IPS DF 19.7 (cell line): ENCODE results near the gene PLP2.

Source experiments
- DNase-seq: peaks from one replicate; pipeline ENCODE4 v3.0.0-alpha.2; 2013; ENCODE audit warnings: low read depth, low spot score

Gene PLP2

DNA sequence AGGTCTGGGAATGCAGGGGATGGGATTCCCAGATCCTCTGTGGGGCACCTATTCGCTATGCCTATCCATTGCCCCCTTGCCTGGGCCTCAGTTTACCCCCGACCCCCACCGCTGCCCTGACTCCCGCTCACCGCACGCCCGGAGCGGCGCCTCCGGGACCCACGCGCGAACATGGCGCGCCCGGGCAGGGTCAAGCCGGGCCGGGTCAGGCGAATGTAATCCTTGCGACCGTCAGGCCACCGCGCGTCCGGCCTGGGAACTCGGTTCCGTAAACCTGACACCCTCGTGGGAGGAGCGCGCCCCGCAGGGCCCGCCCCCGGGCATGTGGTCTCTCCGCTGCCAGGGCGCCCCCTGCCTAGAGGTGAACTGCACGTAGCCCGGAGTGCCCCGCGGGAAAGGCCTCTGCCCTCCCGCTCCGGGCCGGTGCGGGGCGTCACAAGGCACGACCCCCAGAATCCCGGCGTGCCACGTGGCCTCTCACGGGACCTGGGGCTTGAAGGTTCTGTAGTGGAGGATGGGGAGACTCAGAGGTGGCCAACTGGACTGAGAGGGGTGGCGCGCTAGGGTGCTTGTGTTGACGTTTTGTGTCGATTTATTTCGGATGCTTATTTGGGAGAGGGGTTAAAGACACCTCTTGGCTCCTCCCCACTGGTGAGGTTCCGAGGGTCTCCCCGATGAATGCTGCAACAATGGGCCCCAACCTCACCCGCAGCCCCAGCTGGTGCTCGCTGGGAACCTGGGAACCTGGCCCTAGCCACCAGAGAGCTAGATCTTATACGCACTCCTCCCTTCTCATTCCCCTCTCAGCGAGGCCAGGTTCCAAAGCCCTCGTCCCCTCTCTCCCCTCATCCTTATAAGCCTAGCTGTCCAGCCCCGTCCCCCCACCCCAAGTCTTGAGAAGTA is 14.7 kb downstream of the PLP2 start, which contains the start of gene PRICKLE3:
TSS of gene PRICKLE3 (minus strand) at position 249 of the 903 bp plus-strand sequence. CDS start at position 173, 76 bp downstream.
- no peak for DNase-seq

DNA sequence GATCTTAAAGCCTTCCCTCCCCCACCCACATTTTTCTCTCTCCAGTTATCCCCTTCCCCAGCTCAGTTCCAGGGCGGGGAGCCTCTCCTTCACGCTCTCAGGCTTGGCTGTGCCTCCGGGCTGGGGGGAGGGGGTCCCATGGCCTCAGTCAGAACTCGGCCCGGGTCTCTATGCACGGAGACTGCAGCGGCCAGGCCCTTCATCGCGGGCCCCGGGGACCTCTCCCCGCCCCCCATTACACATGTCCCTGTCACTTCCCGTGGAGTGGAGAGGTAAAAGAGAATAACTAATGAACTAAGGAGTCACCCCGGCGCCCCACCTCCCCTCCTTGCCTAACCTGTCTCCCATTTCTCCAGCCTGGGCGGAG is 15.3 kb downstream of the PLP2 start:
- DNase-seq, result no peak

DNA sequence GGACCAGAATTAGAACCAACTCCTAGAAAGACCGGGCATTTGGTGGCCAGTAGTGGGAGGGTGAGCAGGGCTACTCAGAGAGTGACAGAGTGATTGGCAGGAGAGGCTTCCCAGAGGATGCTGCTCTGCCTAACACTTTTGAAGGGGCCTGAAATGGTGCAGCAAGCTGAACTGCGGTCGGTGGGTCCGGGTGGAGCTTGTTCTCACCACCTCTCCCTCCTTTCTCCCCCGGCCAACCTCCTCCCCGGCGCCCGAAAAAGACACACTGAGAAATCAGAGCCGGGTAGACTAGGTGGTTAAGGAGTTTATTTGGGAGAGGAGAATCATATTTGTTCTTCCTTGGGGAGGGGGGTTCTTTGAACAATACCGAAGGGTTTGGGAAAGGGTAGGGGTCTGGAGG is 15.8 kb downstream of the PLP2 start:
- DNase-seq, result no peak

DNA sequence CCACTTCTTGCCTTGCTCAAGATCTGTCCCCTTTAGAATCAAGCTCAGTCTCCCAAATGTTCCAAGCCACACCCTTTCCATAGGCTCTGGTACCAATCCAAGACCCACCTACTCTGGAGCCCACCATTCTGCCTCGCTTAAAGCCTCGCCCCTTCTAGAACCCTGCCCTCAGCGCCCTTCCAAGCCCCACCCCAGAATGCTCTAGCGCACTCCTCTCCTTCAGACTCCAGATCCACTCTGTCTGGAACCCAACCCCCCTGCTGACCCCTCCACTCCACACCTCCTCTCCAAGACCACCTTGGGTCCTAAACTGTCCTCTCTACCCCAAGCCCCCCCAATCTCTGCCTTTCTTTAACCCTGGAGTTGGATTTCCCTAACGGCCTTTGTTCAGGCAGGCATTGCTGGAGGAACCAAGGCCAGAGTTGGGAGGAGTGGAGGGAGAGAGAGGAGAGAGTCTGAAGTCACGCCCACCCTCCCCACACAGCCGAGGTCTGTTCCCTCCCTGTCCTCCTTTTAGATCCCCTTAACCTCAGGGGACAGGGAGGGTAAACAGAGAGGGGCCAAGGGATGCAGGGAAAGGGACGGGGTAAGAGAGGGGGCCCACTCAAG is 16.9 kb downstream of the PLP2 start:
- no peak for DNase-seq

DNA sequence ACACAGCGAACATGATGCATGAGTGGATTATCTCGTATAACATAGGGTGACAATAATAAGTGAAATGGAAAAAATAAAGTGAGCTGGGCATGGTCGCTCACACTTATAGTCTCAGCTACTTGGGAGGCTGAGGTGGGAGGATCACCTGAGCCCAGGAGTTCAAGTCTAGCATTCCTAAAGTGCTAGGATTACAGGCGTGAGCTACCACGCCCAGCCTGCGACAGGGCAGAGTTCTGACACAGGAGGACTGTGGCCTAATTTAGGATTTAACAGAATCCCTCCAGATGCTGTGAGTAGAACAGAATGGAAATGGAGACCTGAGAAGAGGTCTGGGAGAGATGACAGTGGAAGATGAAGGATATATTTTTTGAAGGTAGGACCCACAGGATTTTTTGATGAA is 17.9 kb downstream of the PLP2 start:
- DNase-seq, result no peak

DNA sequence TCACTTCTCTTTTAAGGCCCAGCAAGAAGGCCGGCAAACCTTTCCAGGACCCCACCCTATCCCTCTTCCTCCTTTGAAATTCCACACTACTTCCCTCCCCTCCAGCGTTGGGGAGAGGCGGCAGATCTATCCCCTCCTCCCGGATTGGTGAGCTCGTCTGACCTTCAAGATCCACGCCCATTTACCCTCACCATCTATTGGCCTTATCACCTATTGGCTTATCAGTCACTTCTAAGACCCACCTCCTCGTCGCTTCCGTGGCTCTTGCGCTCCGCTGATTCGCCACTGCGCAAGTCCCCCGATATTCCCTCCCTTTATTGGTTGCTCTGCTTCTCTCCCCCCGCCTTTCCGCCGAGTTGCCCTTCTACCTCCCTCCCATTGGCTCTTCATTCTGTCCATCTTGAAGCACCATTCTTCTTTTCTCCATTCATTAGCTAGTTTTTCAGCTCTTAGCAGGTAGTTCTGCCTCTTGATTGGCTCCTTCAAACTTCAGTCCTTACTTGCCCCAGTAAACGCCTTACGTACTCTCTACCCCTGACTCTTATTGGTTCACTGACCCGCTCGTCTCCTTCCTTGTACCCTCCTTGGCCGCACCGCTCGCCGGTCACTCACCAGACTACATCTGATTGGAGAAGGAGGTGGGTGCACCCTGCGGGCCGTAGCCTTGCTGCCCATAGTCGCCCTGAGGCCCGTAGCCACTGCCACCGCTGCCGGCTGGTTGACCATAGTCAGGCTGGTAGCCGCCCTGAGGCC is 19.3 kb downstream of the PLP2 start:
- peak; percentile 98 for DNase-seq

DNA sequence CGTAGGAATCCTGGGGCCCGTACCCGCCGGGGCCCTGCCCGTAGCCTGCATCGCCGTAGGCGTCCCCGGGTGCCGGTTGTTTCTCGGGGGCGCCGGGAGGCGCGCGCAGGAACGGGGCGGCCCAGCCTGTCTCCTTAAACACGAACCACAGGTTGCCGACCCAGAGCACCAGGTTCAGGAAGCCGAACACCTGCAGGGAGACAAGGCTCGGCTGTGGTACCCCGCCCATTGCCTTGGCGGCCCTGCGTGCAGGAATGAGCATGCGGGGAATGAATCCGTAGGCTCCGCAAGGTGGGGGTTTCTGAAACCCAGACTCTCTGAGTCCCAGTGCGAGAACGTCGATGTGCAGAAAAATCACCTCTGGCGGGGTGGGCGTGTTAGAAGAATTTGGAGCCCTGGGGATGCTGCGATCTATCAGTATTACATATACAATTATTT is 19.9 kb downstream of the PLP2 start:
- no peak for DNase-seq

DNA sequence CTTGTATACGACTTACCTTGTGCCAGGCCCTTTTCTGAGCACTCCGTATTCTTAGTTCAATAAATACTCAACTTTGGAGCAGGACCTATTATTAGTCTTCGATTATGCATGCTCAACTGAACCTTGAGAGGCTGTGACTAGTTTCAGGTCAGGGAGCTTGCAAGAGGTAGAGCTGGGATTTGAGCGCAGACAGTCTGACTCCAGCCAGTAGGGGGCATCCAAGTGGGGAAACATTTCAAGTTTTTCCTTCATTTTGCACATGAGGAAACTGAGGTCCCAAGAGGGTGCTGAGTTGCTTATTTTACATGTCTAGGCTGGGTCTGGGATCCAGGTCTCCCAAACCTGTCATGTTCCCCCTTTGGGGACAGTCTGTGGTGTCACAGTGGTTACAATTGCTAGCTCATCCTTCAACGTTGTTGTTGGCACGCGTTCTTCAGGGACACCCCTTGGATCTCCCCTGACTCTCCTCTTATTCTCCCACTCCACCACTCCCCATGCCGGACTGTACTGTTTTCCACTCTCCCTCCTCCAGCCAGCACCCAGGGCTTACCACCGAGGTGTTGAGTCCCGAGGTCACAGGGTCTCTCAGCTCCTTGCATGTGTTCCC is 21.1 kb downstream of the PLP2 start:
- no peak for DNase-seq

DNA sequence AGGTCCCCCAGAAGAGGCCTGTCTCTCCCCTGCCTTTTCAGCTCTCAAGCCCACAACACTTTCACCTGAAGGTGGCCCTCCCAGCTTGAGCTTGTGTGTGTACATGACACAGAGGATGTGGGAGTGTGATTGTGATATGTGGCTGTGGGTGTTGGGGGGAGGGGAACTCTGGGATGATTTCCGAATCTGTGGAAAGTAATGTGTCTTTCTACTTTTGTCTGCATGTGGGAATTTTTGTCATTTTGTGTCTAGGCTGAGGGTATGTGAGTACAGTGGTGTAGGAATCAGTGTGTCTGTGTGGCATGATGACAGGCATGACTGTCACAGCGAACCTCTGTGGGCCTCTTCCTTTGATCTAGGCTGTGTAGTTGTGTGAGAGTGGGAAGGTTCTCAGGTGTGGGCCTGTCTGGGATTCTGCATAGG is 21.9 kb downstream of the PLP2 start:
- no peak for DNase-seq

DNA sequence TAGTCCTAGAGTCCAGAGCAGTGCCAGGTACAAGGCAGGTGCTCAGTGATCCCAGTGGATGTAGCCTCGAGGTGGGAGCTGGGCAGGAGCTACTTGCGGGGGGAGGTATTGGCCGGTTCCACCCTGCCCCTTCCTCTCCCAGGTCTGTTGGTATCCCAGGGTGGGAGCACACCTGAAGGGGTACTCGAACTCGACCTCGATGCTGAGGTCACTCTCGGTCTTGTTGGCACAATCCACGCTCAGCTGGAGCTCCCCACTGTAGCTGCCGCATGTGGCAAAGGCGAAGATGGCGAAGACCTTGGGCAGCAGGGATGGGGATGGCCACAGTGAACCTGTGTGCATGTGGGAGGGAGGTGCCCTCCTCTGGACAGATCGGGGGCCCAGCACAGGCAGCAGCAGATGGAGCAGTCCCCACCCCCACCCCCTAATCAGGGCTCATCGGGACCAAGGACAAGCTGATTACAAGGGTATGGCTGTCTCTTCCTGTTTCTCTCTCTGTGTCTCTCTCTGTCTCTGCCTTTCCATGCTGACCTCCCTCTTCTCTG is 25.9 kb downstream of the PLP2 start:
- no peak for DNase-seq

DNA sequence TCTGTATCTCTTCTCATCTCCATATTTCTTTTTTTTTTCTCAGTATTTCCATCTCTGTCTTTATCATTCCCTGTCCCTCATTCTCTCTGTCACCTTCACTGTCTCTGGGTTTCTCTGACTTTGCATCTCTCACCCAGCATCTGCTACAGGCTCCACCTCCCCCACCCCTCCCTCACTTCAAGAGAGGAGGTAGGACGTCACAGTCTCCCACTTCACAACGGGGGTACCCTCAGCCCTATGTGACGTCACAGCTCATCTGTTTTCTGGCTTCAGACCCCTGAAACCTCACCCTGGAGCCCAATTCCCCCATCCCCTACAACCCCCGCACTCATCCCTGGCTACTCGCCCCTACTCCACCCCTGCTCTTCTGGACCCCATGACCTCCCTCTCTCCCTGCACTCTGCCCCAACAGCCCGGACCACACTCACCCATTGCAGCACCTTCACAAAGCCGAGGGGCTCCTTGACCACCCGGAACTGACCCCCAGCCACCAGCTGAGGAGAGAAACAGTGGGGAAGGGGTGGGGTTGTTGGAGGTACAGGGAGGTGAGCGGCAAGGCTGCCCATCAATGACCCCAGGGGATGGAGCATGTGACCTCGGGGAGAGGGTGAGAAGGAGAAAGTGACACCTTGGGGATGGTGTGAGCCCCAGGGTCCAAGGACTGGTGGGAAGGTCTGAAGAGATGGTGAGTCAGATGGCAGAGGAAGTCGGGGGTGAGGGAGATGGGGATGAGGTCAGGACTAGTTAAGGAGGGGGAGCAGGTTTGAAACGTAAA is 27.0 kb downstream of the PLP2 start:
- no peak for DNase-seq

DNA sequence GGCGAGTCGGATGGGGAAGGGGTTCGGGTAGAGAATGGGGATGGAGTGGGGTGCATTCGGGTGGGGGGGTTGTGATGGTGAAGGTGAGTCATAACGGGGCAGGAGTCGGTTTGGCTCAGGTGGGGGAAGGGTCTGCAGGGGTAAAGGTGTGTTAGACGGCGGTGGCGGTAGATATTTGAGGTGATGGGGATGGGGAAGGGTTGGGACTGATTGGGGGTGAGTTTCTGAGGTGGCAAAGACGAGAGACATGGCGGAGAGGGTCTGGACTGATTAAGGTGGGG is 27.6 kb downstream of the PLP2 start:
- DNase-seq, result no peak

DNA sequence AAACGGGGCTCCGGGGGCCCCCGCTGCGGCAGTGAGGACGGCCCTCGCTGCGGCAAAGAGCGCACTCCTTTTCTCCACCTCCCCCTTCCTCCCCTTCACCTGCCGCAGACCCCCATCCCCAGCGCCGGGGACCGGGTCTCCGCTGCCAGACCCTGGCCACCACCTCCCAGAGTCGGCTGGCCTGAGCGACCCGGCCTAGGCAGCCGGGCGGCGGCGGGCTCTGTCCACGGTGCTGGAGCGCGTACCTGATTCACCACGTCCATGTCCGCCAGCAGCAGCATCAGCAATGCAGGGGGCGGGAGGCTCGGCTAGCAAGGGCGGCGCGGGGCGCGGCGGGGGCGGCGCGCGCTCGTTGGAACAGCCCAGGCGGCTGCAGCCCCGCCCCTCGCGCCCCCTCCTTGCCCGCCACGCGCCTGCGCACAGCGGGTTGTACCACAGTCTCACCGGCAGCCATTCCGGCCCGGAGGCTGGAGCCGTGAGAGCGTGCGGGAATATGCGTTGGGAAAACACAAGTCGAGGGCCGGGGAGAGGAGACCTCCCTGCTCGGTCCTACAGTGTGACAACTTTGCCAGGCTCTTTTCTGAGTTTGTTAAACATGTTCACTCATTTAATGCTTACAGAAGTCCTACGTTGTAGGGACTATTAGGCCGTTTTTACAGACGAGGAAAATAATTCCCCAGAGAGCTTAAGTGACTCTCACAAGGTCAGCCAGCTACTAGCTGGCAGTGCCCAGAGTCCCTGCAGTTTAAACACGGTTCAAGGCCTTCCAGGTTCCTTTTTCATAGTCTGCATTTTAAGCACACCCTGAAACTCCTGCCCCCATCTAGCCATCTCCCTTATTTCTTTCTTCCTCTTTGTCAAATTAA is 28.4 kb downstream of the PLP2 start, which contains the start of gene SYP:
TSS of gene SYP (minus strand) at position 288 of the 866 bp plus-strand sequence. CDS start at position 281, 7 bp downstream.
- DNase-seq, result no peak

DNA sequence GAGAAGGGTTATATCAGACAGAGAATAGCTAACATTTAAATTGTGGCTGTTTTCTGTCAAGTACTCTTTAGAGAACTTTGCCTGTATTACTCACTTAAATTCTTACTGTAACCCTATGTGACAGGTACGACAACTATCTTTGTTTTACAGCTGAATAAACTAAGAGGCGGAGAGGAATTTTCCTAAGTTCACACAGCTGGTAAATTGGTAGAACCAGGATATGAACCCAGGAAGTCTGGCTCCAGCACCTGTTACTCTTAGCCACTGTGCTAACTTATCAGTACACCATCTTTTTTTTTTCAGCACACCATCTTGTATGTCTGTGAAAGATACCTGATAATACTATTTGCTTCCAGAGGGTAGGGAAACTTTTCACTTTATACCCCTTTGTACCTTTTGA is 30.3 kb downstream of the PLP2 start:
- no peak for DNase-seq

DNA sequence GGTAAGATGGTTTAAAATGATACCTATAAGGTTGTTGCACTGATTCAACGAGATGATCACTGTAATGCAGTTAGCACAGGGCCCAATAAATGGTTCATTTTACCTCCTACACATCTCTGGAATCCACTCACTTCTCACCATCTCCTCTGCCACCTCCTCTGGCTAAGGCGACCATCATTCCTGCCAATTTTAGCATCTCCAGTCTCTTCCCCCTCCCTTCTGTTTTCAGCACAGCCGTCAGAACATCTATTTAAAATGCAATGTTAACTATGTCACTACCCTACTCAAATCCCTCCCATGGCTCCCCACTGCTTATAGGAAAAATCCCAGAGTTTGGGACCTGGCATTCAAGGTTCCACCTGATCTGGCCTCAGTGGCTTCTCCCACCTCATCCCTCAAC is 31.8 kb downstream of the PLP2 start:
- no peak for DNase-seq

DNA sequence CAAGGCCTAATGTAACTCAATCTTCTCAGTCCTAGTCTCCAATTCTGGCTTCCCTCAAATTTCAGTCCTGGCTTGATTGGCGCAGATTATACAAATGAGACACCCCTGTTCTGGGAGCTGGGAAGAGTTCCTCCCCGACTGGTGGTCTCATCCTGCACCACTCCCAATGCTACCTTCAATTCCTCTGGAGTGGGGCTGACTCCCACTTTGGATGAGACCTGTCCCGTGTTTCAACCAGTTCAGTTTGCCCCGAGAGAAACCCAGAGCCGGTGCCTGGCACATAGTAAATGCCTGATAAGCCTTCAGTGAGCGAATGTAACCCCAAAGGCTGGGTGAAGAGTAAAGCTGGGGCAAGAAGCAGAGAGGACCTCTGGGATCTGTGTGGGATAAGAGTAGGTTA is 32.3 kb downstream of the PLP2 start:
- DNase-seq, result no peak

DNA sequence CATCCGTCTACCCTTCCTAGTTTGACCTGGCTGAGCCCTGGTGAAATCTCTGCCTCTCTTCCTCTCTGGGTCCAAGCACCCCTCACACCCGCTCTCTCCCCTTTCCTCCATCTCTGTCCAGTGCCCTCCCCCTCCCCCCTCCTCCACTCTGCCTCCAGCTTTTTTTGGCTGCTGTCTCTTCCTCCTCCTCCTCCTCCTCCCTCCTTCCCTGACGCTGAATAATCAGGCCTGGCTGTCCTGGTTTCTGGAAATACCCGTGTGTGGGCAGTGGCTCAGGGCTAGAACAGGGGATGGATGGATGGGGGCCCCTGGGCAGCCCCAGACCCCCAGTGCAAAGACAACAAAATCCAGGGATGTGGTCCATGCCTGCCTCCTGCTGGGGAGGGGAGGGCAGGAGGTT is 33.0 kb downstream of the PLP2 start:
- DNase-seq, result no peak

DNA sequence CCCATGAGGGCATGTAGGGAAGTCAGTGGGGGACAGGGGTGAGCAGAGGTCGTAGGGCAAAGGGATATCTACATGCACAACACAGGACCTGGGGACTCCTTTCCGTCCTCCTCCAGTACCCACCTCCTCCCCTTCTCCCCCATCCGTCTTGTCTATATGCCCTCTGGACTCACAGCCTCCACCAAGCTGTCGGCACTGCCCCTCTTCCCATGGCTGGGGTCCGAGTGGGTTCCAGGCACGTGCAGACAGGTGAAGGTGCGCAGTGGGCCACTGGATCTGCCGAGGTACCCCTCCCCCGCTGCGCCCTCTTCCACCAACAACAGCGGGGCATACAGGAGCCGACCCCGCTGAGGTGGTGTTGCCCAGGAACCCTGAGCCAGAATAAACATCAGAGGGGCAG is 33.7 kb downstream of the PLP2 start:
- no peak for DNase-seq

DNA sequence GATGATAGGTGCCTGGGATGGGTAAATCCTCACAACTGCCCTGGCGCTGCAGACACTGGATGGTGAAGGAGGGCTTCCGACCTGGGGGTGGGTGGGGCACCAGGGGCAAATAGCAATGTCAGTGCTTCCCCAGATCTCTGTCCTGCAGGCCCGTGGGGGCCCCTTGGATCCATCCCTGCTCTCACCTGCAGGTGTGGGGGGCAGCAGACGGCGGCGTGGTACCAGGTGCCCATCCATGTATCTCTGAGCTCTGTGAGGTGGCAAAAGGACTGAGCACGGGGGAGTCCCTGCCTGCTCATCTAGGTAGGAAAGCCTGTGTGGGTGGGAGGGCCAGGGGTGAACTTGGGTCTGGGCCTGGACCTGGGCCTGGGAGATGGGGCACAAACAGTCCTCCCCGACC is 34.8 kb downstream of the PLP2 start:
- DNase-seq, result no peak

DNA sequence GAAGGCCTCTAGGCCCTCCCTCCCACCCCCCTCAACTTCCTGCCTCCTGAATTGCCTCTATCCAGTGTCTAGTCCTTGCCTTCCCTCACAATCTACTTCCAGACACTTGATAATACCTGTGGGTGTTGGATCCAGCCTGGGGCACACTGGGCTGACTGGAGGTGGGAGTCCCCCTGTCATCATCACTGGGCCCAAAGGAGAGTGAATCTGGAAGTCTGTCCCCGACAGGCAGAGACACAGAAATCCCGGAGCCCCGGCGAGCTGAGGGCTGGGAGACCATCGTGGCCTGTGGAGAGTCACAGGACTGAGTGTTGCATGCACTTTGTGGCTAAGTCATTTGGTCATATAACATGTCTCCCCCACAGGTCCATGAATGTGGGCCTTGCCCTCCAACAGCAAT is 36.7 kb downstream of the PLP2 start:
- no peak for DNase-seq
